NCI-H2171 treated with DMSO at 0.1 percent for 48 hours (cell line): ENCODE results near the gene GJC2.
"Not testable (repeated sequence)": the region's sequence is repeated elsewhere in the genome, so short reads cannot be mapped to it uniquely, and the experiment has no call there.

Source experiments
- DNase-seq: peaks from one replicate; lab custom pipeline; 2025; lab: John Stamatoyannopoulos, UW

The GJC2 gene

GRCh38 chr1:228149406-228150119, at the start of gene GJC2:
TSS of gene GJC2 (plus strand) at chr1:228149930. CDS start at chr1:228157759, 7,829 bp downstream.
- no peak for DNase-seq

GRCh38 chr1:228100822-228101613, 48.7 kb upstream of the GJC2 start:
- DNase-seq = no peak

- no peak for DNase-seq
These were observed 48.1 kb upstream of the GJC2 start for GRCh38 chr1:228101614-228101993.

- DNase-seq = peak; percentile 50
These were observed 47.5 kb upstream of the GJC2 start for GRCh38 chr1:228101994-228102790.

GRCh38 chr1:228102791-228103620, 46.7 kb upstream of the GJC2 start, which contains the start of gene C1orf35:
TSS of gene C1orf35 (minus strand) at chr1:228103325. CDS start at chr1:228103227, 98 bp downstream.
- DNase-seq = peak; percentile 91

GRCh38 chr1:228104526-228105269, 45.0 kb upstream of the GJC2 start:
- no peak for DNase-seq

GRCh38 chr1:228105270-228105995, 44.3 kb upstream of the GJC2 start:
- no peak for DNase-seq

GRCh38 chr1:228105996-228106799, 43.5 kb upstream of the GJC2 start:
- no peak for DNase-seq

- no peak for DNase-seq
These were observed 43.0 kb upstream of the GJC2 start for GRCh38 chr1:228106800-228107054.

- DNase-seq = no peak
These were observed 42.1 kb upstream of the GJC2 start for GRCh38 chr1:228107636-228108035.

- DNase-seq = no peak
These were observed 41.6 kb upstream of the GJC2 start for GRCh38 chr1:228108055-228108690.

GRCh38 chr1:228108742-228109072, 41.0 kb upstream of the GJC2 start:
- no peak for DNase-seq

- DNase-seq = peak; percentile 91
These were observed 40.4 kb upstream of the GJC2 start, which contains the start of gene MRPL55 for GRCh38 chr1:228109073-228109961. TSS of gene MRPL55 (minus strand) at chr1:228109299. CDS start at chr1:228108260, 1,039 bp downstream.

GRCh38 chr1:228109962-228110488, 39.7 kb upstream of the GJC2 start:
- no peak for DNase-seq

- DNase-seq = no peak
These were observed 39.2 kb upstream of the GJC2 start for GRCh38 chr1:228110556-228110955.

GRCh38 chr1:228111315-228111714, 38.4 kb upstream of the GJC2 start:
- not testable (repeated sequence) for DNase-seq

- no peak for DNase-seq
These were observed 37.6 kb upstream of the GJC2 start for GRCh38 chr1:228112167-228112566.

- DNase-seq = no peak
These were observed 37.1 kb upstream of the GJC2 start for GRCh38 chr1:228112617-228113016.
